HepG2 (cell line): ENCODE measurements around the gene ALOX5AP. TPM values are rescaled to one million over a fixed set of nuclear protein-coding genes. Genes with fewer than 3 reads are reported as not detected.

ENCODE experiments used
- ATAC-seq: fragments of 200-7000 bp; cut with Tn5 transposase; 3 replicates; pipeline ENCODE4 v1.9.1; 2020; ENCODE audit warnings: mild to moderate bottlenecking, moderate library complexity
- BruUV-seq: library from RNA; stranded (reverse); fragments of 400-500 nt; replicated peaks from 2 replicates; lab custom pipeline; 2021; lab: Mats Ljungman, UMichigan
- CTCF ChIA-PET: fragments of 300-600 bp; formaldehyde crosslinking; extraction: SDS; loops from one replicate; lab custom pipeline; 2021; ENCODE audit warnings: low total read pairs, inconsistent platforms, low intra/inter-chr PET ratio; lab: Yijun Ruan, JAX
- POLR2A ChIA-PET: fragments of 350-600 bp; sonication (Branson Sonifier 250); formaldehyde crosslinking; loops from one replicate; lab custom pipeline; 2020; ENCODE audit warnings: antibody characterized with exemption, inconsistent platforms; lab: Yijun Ruan, JAX
- DNase-seq: peaks from one replicate; pipeline ENCODE4 v3.0.0-alpha.2; 2015; ENCODE audit warnings: low spot score
- FAIRE-seq: peaks from 3 replicates; lab custom pipeline; 2011; peaks lifted over from hg19 to GRCh38; lab: Jason Lieb, UNC
- H2AFZ ChIP-seq: one replicate; pipeline ENCODE4 v1.6.1; 2011; ENCODE audit warnings: low read length, inconsistent platforms
- H3K27ac ChIP-seq: fragments of 300-600 bp; 3 replicates; pipeline ENCODE4 v1.8.0; 2011; ENCODE audit warnings: mixed run types, mild to moderate bottlenecking, mixed read lengths, low read length, inconsistent platforms; ENCODE audit not compliant: insufficient read depth; ENCODE audit errors: extremely low read length
- H3K27me3 ChIP-seq, 2 experiments: fragments of 200-600 bp in 1 of 2; 2 replicates in 1 of 2; 3 replicates in 1 of 2; pipeline versions ENCODE4 v1.6.0 to v1.8.0; 2011; ENCODE audit warnings: low read length in 2 of 2, mild to moderate bottlenecking in 2 of 2, moderate library complexity in 2 of 2, inconsistent platforms in 1 of 2; ENCODE audit not compliant: insufficient read depth in 2 of 2, control insufficient read depth in 1 of 2
- H3K36me3 ChIP-seq, 2 experiments: fragments of 200-600 bp in 1 of 2; replicated peaks in 1 of 2; 2 replicates in 1 of 2; 3 replicates in 1 of 2; pipeline versions ENCODE4 v1.5.1 to v1.8.0; 2011; ENCODE audit warnings: low read length in 2 of 2, inconsistent platforms in 1 of 2; ENCODE audit not compliant: insufficient read depth in 2 of 2, control insufficient read depth in 1 of 2
- H3K4me1 ChIP-seq: 2 replicates; pipeline ENCODE4 v1.5.1; 2012; ENCODE audit warnings: low read length, inconsistent platforms; ENCODE audit not compliant: insufficient read depth
- H3K4me2 ChIP-seq: 2 replicates; pipeline ENCODE4 v1.6.0; 2011; ENCODE audit warnings: low read depth, low read length, inconsistent platforms
- H3K4me3 ChIP-seq, 3 experiments: fragments of 200-600 bp in 1 of 3; sonication (generic), shearing (Covaris generic) in 1 of 3; replicated peaks in 1 of 3; 2 replicates each; pipeline ENCODE4 v1.5.1; 2011 to 2016; ENCODE audit warnings: low read length in 3 of 3, inconsistent platforms in 2 of 3, low read depth in 2 of 3, mild to moderate bottlenecking in 2 of 3, control low read depth in 1 of 3, mixed read lengths in 1 of 3; ENCODE audit not compliant: insufficient read depth in 1 of 3
- H3K79me2 ChIP-seq: one replicate; pipeline ENCODE4 v1.6.1; 2011; ENCODE audit warnings: low read length, inconsistent platforms; ENCODE audit not compliant: insufficient read depth
- H3K9ac ChIP-seq: 2 replicates; pipeline ENCODE4 v1.6.0; 2011; ENCODE audit warnings: mild to moderate bottlenecking, low read depth, low read length, inconsistent platforms; ENCODE audit not compliant: insufficient read depth
- H3K9me3 ChIP-seq: 2 replicates; pipeline ENCODE4 v1.5.1; 2012; ENCODE audit warnings: mild to moderate bottlenecking, low read length
- H4K20me1 ChIP-seq: 2 replicates; pipeline ENCODE4 v1.6.0; 2011; ENCODE audit warnings: inconsistent platforms, mild to moderate bottlenecking, low read length, moderate library complexity; ENCODE audit not compliant: insufficient read depth
- CENPX ChIP-seq: sonication (generic); formaldehyde crosslinking; IDR thresholded peaks from 2 replicates; pipeline ENCODE4 v1.9.0; 2021; ENCODE audit warnings: mild to moderate bottlenecking, missing genetic modification reagents, moderate library complexity
- CHD4 ChIP-seq: fragments of 200-600 bp; sonication (generic); IDR thresholded peaks from 2 replicates; pipeline ENCODE4 v1.7.0; 2017; ENCODE audit warnings: mild to moderate bottlenecking, low read length, borderline replicate concordance
- GZF1 ChIP-seq: sonication (generic); formaldehyde crosslinking; IDR thresholded peaks from 2 replicates; pipeline ENCODE4 v1.5.1; 2020; ENCODE audit warnings: mild to moderate bottlenecking, missing genetic modification reagents
- MAFF ChIP-seq: IDR thresholded peaks from 2 replicates; pipeline ENCODE4 v1.6.1; 2011; ENCODE audit warnings: low read depth, low read length, improper control_type of control experiment
- RBAK ChIP-seq: sonication (generic); formaldehyde crosslinking; IDR thresholded peaks from 2 replicates; pipeline ENCODE4 v1.5.1; 2020; ENCODE audit warnings: mild to moderate bottlenecking, missing genetic modification reagents
- YEATS4 ChIP-seq: sonication (generic); formaldehyde crosslinking; IDR thresholded peaks from 2 replicates; pipeline ENCODE4 v1.4.0; 2020; ENCODE audit warnings: missing genetic modification reagents, borderline replicate concordance
- ZFP36L1 ChIP-seq: sonication (generic); formaldehyde crosslinking; IDR thresholded peaks from 2 replicates; pipeline ENCODE4 v1.8.0; 2022; ENCODE audit warnings: mild to moderate bottlenecking, missing genetic modification reagents, moderate library complexity
- WGBS: methylation state at CpG from one replicate; pipeline ENCODE4 v1.1.6; 2017; ENCODE audit warnings: low lambda C conversion rate; 5-methylcytosine and 5-hydroxymethylcytosine counted together
- in situ Hi-C: cut with HindIII; loops from 2 replicates; pipeline ENCODE4 v1.10.0; 2017; ENCODE audit warnings: low pct_unique_long_range_greater_than_20kb; ENCODE audit not compliant: extremely low pct_ligation_motif_present
- intact Hi-C: fragments of 100-400 bp; cut with micrococcal nuclease; formaldehyde crosslinking; loops from one replicate; pipeline ENCODE4 v1.10.0; 2022; ENCODE audit not compliant: unreplicated experiment
- polyA plus RNA-seq, 8 experiments: library from polyadenylated mRNA; depleted of rRNA in 3 of 8; stranded (reverse) in 7 of 8; unstranded in 1 of 8; fragments of >200 nt; fragmentation: Illumina TruSeq in 4 of 8; extraction: Trizol in 4 of 8; gene quantifications; 2 replicates each; pipeline versions ENCODE4 v1.2.1 to v1.2.3, GENCODE V29; 2011 to 2016; ENCODE audit warnings: low read depth in 4 of 8, missing spikeins in 1 of 8, mixed read lengths in 1 of 8; ENCODE audit not compliant: insufficient read depth in 1 of 8
- total RNA-seq, 5 experiments: library from RNA; depleted of rRNA; stranded (reverse); fragments of >200 nt; fragmentation: Illumina TruSeq; extraction: Trizol; gene quantifications; 2 replicates each; pipeline ENCODE4 v1.2.3, GENCODE V29; 2016; ENCODE audit warnings: low read depth in 1 of 5
- TF ChIP-seq, protein P1 (sequence below): sonication (generic); formaldehyde crosslinking; IDR thresholded peaks from 2 replicates; pipeline ENCODE4 v1.4.0; 2020; ENCODE audit warnings: missing genetic modification reagents
- TF ChIP-seq, protein P2 (sequence below): sonication (generic); formaldehyde crosslinking; IDR thresholded peaks from 2 replicates; pipeline ENCODE4 v1.5.1; 2020; ENCODE audit warnings: mild to moderate bottlenecking, moderate library complexity, missing genetic modification reagents
- TF ChIP-seq, protein P3 (sequence below), 2 experiments: sonication (generic) in 1 of 2; formaldehyde crosslinking in 1 of 2; IDR thresholded peaks; 2 replicates each; pipeline versions ENCODE4 v1.5.1 to v1.6.1; 2011 to 2020; ENCODE audit warnings: borderline replicate concordance in 1 of 2, low read depth in 1 of 2, low read length in 1 of 2, mild to moderate bottlenecking in 1 of 2, missing genetic modification reagents in 1 of 2, moderate library complexity in 1 of 2
- TF ChIP-seq, protein P4 (sequence below): sonication (generic); formaldehyde crosslinking; IDR thresholded peaks from 2 replicates; pipeline ENCODE4 v1.5.1; 2020; ENCODE audit warnings: missing genetic modification reagents, mild to moderate bottlenecking, borderline replicate concordance
- TF ChIP-seq, protein P5 (sequence below): fragments of 450-650 bp; IDR thresholded peaks from 2 replicates; pipeline ENCODE4 v1.6.1; 2017; ENCODE audit warnings: mild to moderate bottlenecking

Gene ALOX5AP
- total and polyA plus RNA-seq, 2 of the 13 experiments (the other 11 are each of a cell fraction or from before 2014, with no cell fraction given) = 0.97 to 1.2 TPM

DNA sequence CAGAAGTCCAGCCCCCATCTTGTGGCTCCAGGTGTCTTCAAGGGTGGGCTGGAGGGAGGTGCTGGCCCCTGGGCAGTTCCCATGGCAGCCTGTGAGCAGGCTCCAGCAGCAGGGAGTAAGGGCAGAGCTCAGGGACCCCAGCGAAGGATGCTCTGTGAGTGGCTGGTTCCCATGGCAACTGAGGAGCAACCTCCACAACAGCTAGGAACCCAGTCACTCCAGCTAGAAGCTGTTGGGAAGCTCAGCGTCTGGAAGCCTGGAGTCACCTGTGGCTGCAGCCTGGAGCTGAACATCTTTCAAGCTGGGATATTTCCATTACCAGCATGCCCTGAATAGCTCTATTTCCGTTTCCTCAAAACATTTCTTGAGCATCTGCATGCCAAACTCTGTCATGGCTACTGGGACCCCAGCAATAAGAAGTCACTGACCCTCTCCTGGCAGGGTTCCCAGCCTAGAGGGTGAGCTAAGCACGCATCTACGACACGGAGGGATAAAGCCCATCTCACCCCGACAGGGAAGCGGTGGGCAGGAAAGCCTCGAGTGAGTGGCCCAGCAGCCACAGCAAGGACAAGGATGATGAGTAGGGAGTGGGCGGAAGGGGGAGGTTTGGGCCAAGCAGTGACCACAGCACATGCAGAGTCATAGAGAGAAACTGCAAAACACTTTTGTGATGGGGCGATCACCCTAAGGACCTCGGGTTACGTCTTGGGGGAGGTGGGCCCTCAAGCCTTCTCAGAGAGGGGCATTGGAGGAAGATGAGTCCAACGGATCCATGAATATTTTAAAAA is 52.6 kb downstream of the ALOX5AP start:
- ATAC-seq = no peak
- Histone ChIP-seq H4K20me1 (no peaks in the 10 kb centered on the region), H3K36me3 (no peaks in the 10 kb centered on the region), H3K4me2 (no peak overlapping the region), H3K79me2 (no peaks in the 10 kb centered on the region), H3K9me3 (no peaks in the 10 kb centered on the region), H3K9ac (no peak overlapping the region), H2AFZ (no peak overlapping the region), H3K4me1 (peaks cover 11% of the 10 kb centered on the region), H3K27me3 (peaks cover 2 to 4% of the 10 kb centered on the region in 2 experiments; a peak in 2 of 5 replicates), H3K4me3 (no peak overlapping the region), H3K27ac (no peak overlapping the region)
- in situ Hi-C loops = no loop called here
- intact Hi-C loops = no loop called here
- WGBS = 48% methylated on average over 12 of the region's 14 CpGs
- ChIA-PET POLR2A (no interaction called here), CTCF (no interaction called here)
- no peak for FAIRE-seq
- no TSS peak for BruUV-seq
- DNase-seq = no peak
- TF ChIP-seq, protein P1, sequence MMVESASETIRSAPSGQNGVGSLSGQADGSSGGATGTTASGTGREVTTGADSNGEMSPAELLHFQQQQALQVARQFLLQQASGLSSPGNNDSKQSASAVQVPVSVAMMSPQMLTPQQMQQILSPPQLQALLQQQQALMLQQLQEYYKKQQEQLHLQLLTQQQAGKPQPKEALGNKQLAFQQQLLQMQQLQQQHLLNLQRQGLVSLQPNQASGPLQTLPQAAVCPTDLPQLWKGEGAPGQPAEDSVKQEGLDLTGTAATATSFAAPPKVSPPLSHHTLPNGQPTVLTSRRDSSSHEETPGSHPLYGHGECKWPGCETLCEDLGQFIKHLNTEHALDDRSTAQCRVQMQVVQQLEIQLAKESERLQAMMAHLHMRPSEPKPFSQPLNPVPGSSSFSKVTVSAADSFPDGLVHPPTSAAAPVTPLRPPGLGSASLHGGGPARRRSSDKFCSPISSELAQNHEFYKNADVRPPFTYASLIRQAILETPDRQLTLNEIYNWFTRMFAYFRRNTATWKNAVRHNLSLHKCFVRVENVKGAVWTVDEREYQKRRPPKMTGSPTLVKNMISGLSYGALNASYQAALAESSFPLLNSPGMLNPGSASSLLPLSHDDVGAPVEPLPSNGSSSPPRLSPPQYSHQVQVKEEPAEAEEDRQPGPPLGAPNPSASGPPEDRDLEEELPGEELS (CRISPR knock-in tag) = no peak
- TF ChIP-seq, protein P2, sequence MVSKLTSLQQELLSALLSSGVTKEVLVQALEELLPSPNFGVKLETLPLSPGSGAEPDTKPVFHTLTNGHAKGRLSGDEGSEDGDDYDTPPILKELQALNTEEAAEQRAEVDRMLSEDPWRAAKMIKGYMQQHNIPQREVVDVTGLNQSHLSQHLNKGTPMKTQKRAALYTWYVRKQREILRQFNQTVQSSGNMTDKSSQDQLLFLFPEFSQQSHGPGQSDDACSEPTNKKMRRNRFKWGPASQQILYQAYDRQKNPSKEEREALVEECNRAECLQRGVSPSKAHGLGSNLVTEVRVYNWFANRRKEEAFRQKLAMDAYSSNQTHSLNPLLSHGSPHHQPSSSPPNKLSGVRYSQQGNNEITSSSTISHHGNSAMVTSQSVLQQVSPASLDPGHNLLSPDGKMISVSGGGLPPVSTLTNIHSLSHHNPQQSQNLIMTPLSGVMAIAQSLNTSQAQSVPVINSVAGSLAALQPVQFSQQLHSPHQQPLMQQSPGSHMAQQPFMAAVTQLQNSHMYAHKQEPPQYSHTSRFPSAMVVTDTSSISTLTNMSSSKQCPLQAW = no peak
- TF ChIP-seq MAFF (no peak), CENPX (CRISPR knock-in tag) (no peak), RBAK (CRISPR knock-in tag) (no peak), GZF1 (CRISPR knock-in tag) (no peak), CHD4 (no peak), YEATS4 (CRISPR knock-in tag) (no peak), ZFP36L1 (CRISPR knock-in tag) (no peak)
- TF ChIP-seq, protein P3, sequence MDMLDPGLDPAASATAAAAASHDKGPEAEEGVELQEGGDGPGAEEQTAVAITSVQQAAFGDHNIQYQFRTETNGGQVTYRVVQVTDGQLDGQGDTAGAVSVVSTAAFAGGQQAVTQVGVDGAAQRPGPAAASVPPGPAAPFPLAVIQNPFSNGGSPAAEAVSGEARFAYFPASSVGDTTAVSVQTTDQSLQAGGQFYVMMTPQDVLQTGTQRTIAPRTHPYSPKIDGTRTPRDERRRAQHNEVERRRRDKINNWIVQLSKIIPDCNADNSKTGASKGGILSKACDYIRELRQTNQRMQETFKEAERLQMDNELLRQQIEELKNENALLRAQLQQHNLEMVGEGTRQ (IDR thresholded peaks at IDR 0.05; ENCODE audit: low read depth, low read length) = no peak
- TF ChIP-seq, protein P3 (CRISPR knock-in tag; IDR thresholded peaks at IDR 0.05; ENCODE audit: borderline replicate concordance) = no peak
- TF ChIP-seq, protein P4, sequence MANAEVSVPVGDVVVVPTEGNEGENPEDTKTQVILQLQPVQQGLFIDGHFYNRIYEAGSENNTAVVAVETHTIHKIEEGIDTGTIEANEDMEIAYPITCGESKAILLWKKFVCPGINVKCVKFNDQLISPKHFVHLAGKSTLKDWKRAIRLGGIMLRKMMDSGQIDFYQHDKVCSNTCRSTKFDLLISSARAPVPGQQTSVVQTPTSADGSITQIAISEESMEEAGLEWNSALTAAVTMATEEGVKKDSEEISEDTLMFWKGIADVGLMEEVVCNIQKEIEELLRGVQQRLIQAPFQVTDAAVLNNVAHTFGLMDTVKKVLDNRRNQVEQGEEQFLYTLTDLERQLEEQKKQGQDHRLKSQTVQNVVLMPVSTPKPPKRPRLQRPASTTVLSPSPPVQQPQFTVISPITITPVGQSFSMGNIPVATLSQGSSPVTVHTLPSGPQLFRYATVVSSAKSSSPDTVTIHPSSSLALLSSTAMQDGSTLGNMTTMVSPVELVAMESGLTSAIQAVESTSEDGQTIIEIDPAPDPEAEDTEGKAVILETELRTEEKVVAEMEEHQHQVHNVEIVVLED (CRISPR knock-in tag) = no peak
- TF ChIP-seq, protein P5, sequence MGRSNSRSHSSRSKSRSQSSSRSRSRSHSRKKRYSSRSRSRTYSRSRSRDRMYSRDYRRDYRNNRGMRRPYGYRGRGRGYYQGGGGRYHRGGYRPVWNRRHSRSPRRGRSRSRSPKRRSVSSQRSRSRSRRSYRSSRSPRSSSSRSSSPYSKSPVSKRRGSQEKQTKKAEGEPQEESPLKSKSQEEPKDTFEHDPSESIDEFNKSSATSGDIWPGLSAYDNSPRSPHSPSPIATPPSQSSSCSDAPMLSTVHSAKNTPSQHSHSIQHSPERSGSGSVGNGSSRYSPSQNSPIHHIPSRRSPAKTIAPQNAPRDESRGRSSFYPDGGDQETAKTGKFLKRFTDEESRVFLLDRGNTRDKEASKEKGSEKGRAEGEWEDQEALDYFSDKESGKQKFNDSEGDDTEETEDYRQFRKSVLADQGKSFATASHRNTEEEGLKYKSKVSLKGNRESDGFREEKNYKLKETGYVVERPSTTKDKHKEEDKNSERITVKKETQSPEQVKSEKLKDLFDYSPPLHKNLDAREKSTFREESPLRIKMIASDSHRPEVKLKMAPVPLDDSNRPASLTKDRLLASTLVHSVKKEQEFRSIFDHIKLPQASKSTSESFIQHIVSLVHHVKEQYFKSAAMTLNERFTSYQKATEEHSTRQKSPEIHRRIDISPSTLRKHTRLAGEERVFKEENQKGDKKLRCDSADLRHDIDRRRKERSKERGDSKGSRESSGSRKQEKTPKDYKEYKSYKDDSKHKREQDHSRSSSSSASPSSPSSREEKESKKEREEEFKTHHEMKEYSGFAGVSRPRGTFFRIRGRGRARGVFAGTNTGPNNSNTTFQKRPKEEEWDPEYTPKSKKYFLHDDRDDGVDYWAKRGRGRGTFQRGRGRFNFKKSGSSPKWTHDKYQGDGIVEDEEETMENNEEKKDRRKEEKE = no peak
